SW480 (cell line): ENCODE data around the gene ZCRB1.

Experiments used
- DNase-seq: peaks from one replicate; pipeline ENCODE4 v3.0.0-alpha.2; 2016; ENCODE audit warnings: low spot score

Gene ZCRB1

GRCh38 chr12:42327227-42327590, 1.3 kb upstream of the ZCRB1 start:
- no peak for DNase-seq

- DNase-seq, result peak; percentile 27
These were observed 790 bp upstream of the ZCRB1 start for GRCh38 chr12:42326541-42327226.

GRCh38 chr12:42325326-42325652, 605 bp downstream of the ZCRB1 start:
- DNase-seq, result no peak

GRCh38 chr12:42323856-42324255, 2.0 kb downstream of the ZCRB1 start:
- DNase-seq, result no peak

GRCh38 chr12:42322567-42322966, 3.3 kb downstream of the ZCRB1 start:
- no peak for DNase-seq

- DNase-seq, result no peak
These were observed 5.1 kb downstream of the ZCRB1 start for GRCh38 chr12:42320796-42321195.

- no peak for DNase-seq
These were observed 10.8 kb downstream of the ZCRB1 start for GRCh38 chr12:42315108-42315507.

- no peak for DNase-seq
These were observed 15.9 kb downstream of the ZCRB1 start for GRCh38 chr12:42309996-42310395.

- no peak for DNase-seq
These were observed 17.5 kb downstream of the ZCRB1 start for GRCh38 chr12:42308390-42308789.

- no peak for DNase-seq
These were observed 19.6 kb downstream of the ZCRB1 start for GRCh38 chr12:42306297-42306696.

- peak; percentile 2 for DNase-seq
These were observed 26.2 kb downstream of the ZCRB1 start for GRCh38 chr12:42299392-42300308.

GRCh38 chr12:42298887-42299286, 27.0 kb downstream of the ZCRB1 start:
- no peak for DNase-seq

- no peak for DNase-seq
These were observed 29.3 kb downstream of the ZCRB1 start for GRCh38 chr12:42296503-42297109.

GRCh38 chr12:42291680-42292079, 34.2 kb downstream of the ZCRB1 start:
- no peak for DNase-seq

GRCh38 chr12:42288544-42288943, 37.4 kb downstream of the ZCRB1 start:
- no peak for DNase-seq

GRCh38 chr12:42286741-42287140, 39.2 kb downstream of the ZCRB1 start:
- no peak for DNase-seq

- no peak for DNase-seq
These were observed 40.5 kb downstream of the ZCRB1 start for GRCh38 chr12:42285431-42285830.

- no peak for DNase-seq
These were observed 41.0 kb downstream of the ZCRB1 start for GRCh38 chr12:42284876-42285275.

- no peak for DNase-seq
These were observed 41.7 kb downstream of the ZCRB1 start for GRCh38 chr12:42284157-42284556.

- DNase-seq, result no peak
These were observed 42.2 kb downstream of the ZCRB1 start for GRCh38 chr12:42283739-42284138.

- no peak for DNase-seq
These were observed 43.6 kb downstream of the ZCRB1 start for GRCh38 chr12:42282294-42282693.

- DNase-seq, result no peak
These were observed 44.0 kb downstream of the ZCRB1 start for GRCh38 chr12:42281844-42282243.

- no peak for DNase-seq
These were observed 44.6 kb downstream of the ZCRB1 start for GRCh38 chr12:42281278-42281677.
